ENCODE results near the gene ATP8A2.

ATP8A2 gene

DNA sequence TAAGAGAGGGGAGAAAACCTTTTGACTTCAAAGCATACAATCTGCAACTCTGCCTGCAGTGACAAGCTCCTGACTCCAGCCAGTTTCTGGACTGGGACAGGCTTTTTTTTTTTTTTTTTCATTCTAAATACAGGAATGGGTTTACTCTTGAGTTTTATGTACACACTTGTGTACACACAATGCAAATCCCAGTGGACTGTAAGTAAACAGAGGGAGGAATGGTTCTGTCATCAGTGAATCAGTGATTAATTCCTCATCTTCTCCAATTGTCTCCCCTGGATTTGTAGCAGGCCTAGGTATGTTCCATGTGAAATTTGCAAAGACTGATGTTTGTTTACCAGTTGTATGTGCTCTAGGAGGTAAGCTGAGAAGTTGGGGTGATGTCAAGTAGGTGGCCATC lies 495.3 kb downstream of the ATP8A2 start:
- DNase-seq, result no peak

- DNase-seq, result no peak
Measured at GRCh38 chr13:25868490-25868889, 496.7 kb downstream of the ATP8A2 start.

- no peak for DNase-seq
Measured at GRCh38 chr13:25869941-25870340, 498.2 kb downstream of the ATP8A2 start.

GRCh38 chr13:25871389-25872125 lies 499.8 kb downstream of the ATP8A2 start:
- no peak for DNase-seq

DNA sequence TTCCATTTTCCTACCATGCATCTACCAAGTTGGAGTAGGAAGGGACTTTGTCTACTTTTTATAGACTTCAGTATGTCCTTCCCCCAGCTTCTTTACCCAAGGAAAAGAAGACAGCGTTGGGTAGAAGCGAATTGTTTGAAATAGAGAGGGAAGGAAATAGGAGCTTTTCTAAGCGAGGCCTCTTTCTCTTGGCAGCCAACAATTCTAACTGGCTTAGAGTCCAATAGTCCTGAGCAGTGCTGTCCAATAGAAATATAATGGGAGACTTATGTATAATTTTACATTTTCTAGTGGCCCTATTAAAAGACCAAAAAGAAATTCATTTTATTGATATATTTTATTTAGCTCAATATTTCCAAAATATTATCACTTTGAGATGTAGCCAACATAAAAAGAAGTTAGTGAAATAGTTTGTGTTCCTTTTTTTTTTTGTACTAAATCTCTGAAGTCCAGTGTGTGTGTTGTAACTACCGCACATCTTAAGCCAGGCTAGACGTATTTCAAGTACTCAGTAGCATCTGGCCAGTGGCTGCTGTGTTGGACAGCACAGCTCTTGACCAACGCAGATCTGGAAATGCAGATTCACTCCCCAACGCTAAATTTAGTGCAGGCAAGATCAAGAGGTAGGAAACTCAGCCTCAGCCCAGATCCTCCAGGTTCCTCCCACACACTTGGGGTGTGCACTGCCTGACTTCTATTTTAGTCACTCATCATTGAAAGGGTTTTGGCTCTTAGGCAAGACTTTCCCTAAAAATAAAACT lies 500.9 kb downstream of the ATP8A2 start:
- DNase-seq, result no peak

DNA sequence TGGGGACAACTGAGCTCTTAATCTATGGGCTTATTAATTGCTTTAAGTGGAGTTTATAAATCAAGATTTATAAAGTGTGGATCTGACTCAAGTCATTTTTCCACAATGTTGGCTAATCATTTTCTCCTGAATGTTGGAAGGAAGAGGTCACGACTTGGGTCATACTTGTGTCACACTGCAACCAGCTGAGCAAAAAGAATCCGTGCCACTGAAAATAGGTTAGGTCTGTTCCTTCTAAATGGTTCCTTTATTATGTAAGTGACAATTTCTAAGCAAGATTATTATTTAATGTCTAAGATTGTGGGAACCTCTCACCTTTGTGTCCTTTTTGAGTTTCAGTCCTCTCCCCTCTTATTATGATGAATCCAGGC lies 501.5 kb downstream of the ATP8A2 start:
- DNase-seq, result no peak

- no peak for DNase-seq
Measured at GRCh38 chr13:25874064-25874737, 502.4 kb downstream of the ATP8A2 start.

DNA sequence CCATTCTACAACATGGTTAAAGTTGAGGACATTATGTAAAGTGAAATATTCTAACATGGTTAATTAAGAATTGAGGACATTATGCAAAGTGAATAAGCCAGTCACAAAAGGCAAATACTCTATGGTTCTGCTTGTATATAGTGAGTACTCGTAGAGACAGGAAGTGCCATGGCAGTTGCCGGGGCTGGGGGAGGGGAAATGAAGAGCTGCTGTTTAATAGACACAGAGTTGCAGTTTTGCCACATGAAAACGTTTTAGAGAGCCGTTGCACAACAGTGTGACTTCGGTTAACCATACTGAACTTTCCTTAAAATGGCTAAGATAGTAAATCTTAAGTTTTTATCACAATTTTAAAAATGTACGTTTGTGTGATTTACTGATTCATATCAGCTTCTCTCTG lies 503.1 kb downstream of the ATP8A2 start:
- peak; percentile 62 for DNase-seq

- DNase-seq, result no peak
Measured at GRCh38 chr13:25876247-25876646, 504.5 kb downstream of the ATP8A2 start.

DNA sequence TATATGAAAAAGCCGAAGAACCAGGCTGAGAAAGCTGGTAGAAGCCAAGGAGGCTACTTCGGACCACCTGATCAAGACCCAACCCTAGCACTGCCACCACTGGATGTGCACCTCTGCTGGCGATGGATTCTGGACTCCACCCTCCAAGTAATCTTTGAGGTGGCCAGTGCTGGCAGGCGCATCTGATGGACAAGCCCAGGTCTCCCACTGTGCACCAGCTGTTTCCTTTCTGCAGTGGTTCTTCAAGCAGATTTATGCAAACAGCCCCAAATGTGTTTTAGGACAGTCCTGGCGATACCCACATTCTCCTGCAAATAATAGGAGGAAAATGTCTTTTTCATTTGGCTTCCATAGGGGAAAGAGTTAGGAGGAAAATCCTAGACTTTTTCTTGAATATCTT lies 507.7 kb downstream of the ATP8A2 start:
- no peak for DNase-seq

DNA sequence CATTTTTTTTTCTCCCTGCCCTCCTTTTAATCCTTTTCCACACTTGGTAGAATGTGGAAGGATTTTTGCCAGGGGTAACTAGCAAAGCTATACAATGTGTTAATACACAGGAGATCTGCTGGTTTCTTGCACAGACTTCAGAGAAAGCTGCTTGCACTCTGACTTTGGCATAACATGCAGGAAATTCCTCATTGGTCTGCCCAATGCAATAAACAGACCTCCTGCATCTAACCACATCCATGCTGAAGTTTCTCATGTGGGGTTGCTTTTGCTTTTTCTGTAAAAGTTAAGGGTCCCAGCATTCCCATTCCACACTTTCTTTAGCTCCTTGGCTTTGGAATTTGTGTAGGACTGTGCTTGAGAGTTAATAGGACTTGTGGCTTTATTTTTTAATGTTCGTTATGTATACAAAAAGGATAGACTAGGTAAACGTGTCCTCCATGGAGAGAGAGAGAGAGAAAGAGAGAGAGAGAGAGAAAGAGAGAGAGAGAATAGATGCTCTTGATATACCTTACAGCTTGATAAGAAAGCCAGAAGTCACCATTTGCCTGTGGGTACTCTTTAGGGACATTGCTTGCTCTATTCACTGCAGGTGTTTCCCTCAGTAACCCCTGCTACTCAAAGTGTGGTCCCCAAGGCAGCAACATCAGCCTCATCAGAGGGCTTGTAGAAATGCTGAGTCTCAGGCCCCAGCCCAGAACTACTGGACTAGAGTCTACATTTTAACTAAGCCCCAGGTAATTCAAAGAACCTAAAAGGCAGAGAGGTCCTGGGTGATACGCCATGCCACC lies 509.6 kb downstream of the ATP8A2 start:
- DNase-seq, result no peak

DNA sequence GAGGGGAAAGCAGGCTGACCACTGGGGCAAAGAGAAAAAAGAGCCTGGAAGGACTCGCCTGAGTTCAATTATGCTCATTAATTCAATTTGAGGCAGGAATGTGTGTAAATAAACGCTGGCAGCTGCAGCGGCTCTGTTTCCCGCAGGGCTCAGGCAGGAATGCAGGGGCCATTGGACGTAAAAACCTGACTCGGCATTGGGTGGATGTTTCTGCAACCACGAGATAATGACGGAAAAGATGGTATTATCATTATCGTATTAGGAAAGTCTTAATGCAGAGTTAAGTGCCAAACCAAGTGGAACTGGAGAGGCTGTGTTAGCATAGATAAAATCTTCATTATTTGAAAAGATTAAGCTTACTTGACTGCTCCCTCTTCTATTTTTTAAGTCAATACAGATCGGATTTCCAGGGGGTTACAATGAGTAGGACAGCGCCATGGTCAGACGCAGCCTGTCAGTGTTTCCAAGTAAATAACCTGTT lies 510.2 kb downstream of the ATP8A2 start:
- no peak for DNase-seq

DNA sequence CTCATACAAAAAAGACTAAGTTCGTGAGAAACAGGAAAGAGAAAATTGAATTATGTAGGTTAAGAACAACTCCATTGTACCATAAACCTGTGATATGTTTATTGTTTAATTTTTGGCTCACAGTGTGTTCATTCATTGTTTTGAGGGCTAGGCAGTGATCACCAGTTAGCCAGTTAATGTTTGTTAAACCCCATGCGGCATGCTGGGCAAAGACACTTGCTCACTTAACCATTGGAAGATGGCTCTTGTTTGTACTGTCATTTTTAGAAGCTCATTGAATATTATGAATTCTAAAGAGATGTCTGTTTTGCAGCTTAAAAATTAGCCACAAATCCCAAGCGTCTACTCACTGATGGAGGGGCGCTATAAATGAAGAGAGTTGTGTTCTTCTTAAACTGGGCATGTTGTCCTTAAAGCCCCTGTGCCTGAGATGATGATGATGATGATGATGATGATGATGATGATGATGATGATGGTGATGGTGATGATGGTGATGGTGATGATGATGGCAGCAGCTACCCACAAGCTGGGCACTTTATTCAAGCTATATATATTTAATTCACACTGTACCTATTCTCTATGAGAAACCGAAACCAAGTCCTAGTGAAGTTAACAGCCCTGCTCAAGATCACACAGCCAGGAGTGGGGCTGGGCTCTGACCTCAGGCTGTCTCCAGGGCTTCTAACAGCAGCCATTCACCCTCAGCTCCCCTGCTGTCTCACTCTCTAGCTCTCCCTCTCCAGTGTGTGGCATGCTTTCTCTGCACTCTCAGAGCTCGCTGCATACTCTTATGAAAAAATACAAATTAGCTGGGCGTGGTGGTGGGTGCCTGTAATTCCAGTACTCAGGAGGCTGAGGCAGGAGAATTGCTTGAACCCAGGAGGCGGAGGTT lies 510.9 kb downstream of the ATP8A2 start:
- DNase-seq, result peak; percentile 25

DNA sequence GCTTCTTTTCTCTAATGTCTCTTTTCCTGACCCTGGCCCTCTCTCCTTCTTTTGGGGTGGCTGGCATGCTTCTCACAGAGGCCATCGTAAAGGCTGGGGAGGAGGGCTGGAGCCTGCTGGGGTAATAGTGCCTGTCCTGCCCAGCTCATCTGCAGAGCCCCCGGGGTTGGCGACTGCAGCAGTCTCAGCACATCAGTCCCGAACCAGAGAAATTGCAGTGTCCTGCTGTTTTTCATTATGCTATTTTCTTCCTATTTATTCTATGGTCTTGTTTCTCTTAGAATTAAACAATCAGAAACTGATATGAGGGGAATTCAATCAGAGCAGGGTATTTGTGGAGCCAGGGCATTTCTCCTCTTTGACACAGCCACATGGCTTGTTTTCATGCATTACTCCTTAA lies 513.6 kb downstream of the ATP8A2 start:
- DNase-seq, result no peak

DNA sequence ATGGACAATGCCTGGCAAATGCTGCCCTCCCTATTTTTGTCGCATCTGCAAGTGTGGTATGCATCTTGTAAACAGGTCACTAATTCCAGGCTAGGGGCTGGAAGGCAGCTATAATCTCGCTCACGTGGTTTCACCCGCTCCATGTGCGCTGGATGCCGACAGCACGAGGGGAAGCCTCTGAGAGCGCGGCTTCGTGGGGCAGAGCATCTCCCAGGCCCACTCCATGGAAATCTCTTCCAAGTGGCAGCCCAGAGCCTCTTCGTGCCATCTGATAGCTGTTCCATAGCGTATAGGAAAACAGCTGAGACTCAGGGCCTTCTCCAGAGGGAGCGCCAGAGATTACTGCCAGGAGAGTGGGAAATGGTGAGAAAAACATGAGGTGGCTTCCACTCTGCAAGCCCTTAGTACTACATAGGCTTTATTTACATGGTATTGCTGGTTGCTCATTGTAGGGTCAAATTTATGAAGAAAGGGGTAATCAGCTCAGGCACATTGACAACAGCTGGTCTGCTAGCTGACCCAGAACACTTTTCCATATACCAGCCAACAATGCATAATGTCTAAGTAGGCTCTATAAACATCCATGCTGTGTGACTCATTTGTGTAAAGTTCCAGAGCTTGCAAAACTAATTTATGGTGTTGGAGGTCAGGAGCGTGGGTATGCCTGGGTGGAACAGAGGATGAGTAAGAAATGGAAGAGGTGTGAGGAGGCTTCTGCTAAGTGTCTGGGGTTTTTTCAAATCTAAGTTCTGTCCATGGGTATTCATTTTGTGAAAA lies 514.9 kb downstream of the ATP8A2 start:
- DNase-seq, result peak; percentile 21

DNA sequence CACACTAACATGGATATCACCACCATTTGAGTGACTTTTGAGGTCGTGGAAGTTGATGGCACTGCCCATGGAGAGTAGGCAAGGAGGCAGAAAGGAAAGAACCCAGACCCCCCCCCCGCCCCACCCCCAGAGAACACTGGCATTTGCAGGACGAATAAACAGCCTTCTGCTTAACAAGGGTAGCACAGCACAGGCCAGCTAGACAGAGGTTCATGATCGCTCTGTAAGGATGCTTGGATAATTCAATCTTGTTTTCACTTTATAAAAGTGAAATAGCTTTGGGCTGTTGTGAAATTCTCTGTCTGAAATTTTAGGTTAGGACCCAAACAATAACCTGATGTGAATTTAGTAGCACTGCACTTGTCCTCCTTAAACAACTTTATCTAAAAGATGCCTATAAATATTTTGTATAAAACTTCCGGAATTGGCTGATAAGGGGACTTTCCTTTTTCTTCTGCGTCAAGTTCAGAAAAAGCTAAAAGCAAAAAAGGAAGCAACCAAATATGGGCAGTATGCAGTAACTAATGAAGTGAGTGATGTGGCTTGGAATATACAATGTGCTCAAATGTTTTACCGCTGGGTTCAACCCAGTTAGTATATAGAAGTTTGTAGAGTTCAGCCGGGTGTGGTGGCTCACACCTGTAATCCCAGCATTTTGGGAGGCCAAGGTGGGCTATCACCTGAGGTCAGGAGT lies 516.3 kb downstream of the ATP8A2 start:
- no peak for DNase-seq

DNA sequence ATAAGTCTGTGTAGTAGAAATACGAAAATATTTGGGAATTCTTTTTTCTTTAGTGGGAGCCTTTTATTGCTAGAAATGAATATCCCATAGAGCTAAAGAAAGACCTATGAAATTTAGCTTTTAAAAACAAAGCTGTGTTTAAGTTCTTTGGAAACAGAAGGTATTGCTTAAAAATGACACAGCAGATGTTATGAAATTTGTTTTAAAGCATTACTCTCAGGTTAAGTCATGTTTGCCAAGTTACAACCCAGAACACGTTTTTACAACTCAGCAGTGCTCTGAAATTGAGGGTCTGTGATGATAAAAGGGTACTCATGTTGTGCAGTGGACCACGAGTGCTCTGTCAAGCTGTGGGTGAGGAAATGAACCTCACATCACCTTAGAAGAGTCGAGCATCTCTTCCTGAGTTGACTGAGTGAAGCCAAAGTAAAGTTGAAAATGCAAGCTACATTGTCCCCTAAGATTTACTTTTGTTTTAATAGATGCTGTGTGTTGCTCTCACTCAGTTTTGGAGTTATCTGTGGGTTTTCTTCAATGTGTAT lies 519.0 kb downstream of the ATP8A2 start:
- DNase-seq, result no peak

- no peak for DNase-seq
Measured at GRCh38 chr13:25898991-25899390, 527.2 kb downstream of the ATP8A2 start.

DNA sequence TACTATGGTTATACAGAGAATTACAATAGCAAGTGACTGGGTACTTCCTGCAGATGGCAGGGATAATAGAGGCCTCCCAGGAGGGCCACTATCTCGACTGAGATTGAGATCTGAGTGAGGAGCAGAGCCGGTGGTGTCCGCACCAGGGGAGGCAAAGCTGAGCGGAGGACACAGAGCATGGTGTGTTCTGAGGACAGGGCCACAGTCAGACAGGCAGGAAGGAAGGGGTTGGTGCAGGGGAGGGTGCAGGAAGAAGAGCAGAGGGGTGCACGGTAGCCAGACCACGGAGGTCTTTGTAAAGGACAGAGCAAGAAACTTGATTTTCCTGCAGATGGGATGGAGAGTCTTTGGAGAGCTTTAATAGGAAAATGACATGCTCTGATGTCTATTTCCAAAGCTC lies 527.7 kb downstream of the ATP8A2 start:
- DNase-seq, result no peak

DNA sequence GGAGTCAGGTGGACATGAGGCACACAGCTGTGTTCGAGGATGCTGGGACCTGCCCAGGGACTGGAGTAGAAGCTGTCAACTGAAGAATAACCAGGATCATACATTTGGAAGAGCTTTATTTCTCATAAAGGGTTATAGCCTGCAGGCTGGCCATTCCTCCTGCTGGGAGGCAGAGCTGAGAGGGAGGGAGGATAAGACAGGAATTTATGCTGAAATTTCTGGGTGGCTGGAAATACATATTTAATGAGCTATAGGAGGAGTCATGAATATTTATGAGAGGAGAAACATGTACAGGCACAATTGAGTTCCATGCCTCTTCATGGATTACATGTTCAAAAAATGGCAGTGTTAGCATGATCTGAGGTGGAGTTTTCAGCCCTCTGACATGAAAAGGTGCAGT lies 528.2 kb downstream of the ATP8A2 start:
- DNase-seq, result no peak

Measured in activated naive CD4-positive, alpha-beta T cell treated with anti-CD3 and anti-CD28 coated beads, Interleukin-2, amount 50 U/mL, for 16 hours (primary cell).